AG04450 (cell line): ENCODE data around the gene GALNT9. TPM values are rescaled to one million over a fixed set of nuclear protein-coding genes. Genes with fewer than 3 reads are reported as not detected.

ENCODE experiments used
- CTCF ChIA-PET: fragments of 300-600, 350-600 bp; formaldehyde crosslinking; extraction: SDS; loops from one replicate; lab custom pipeline; 2022; ENCODE audit warnings: antibody characterized with exemption, inconsistent platforms; lab: Charles Lee
- POLR2A ChIA-PET: fragments of 350-600 bp; formaldehyde crosslinking; extraction: SDS; loops from one replicate; lab custom pipeline; 2021; ENCODE audit warnings: antibody characterized with exemption, inconsistent platforms; lab: Yijun Ruan, JAX
- DNase-seq: peaks from one replicate; pipeline ENCODE4 v3.0.0-alpha.2; 2011; ENCODE audit warnings: low read depth, low spot score
- H3K27ac ChIP-seq: one replicate; pipeline ENCODE4 v1.5.1; 2012; ENCODE audit warnings: low read depth, low read length, control low read depth
- H3K27me3 ChIP-seq: one replicate; pipeline ENCODE4 v1.6.0; 2012; ENCODE audit warnings: low read length; ENCODE audit not compliant: control insufficient read depth, insufficient read depth
- H3K4me3 ChIP-seq: 2 replicates; pipeline ENCODE4 v1.5.1; 2011; ENCODE audit warnings: mild to moderate bottlenecking, low read depth, low read length, control low read depth
- H3K9me3 ChIP-seq: 2 replicates; pipeline ENCODE4 v1.5.1; 2012; ENCODE audit warnings: low read length; ENCODE audit not compliant: control insufficient read depth, insufficient read depth
- CTCF ChIP-seq: IDR thresholded peaks from 2 replicates; pipeline ENCODE4 v1.5.1; 2011; ENCODE audit warnings: low read depth, low read length, control low read depth, inconsistent platforms
- polyA plus RNA-seq: library from polyadenylated mRNA; depleted of rRNA; stranded (reverse); fragments of >200 nt; gene quantifications from 2 replicates; pipeline ENCODE4 v1.2.3, GENCODE V29; 2011

GALNT9 gene
- polyA plus RNA-seq, 1 experiment = not detected

GRCh38 chr12:132174015-132174838 is 155.2 kb downstream of the GALNT9 start:
- Histone ChIP-seq H3K27ac (no peak overlapping the region), H3K9me3 (peaks cover 8% of the 10 kb centered on the region; the same call in 1 of the 2 replicates), H3K27me3 (peaks cover 69% of the 10 kb centered on the region), H3K4me3 (no peak overlapping the region)
- no peak for TF ChIP-seq CTCF
- POLR2A ChIA-PET = no interaction called here
- no peak for DNase-seq
- CTCF ChIA-PET = no interaction called here

- TF ChIP-seq CTCF = no peak
- Histone ChIP-seq H3K9me3 (peaks cover 9% of the 10 kb centered on the region; the same call in 1 of the 2 replicates), H3K27me3 (peaks cover 61% of the 10 kb centered on the region), H3K4me3 (no peak overlapping the region), H3K27ac (no peak overlapping the region)
- ChIA-PET POLR2A (no interaction called here), CTCF (no interaction called here)
- no peak for DNase-seq
These were observed 156.0 kb downstream of the GALNT9 start for GRCh38 chr12:132173135-132174014.

- Histone ChIP-seq H3K4me3 (no peak overlapping the region), H3K27ac (no peak overlapping the region), H3K27me3 (peaks cover 59% of the 10 kb centered on the region), H3K9me3 (peaks cover 17% of the 10 kb centered on the region)
- no peak for DNase-seq
- ChIA-PET POLR2A (no interaction called here), CTCF (no interaction called here)
- no peak for TF ChIP-seq CTCF
These were observed 156.8 kb downstream of the GALNT9 start for GRCh38 chr12:132172619-132173018.

GRCh38 chr12:132171968-132172521 is 157.3 kb downstream of the GALNT9 start:
- CTCF ChIA-PET = no interaction called here
- DNase-seq = no peak
- TF ChIP-seq CTCF = no peak
- H3K27ac ChIP-seq = no peak overlapping the region
- peaks cover 22% of the 10 kb centered on the region for H3K9me3 ChIP-seq
- POLR2A ChIA-PET = no interaction called here
- H3K27me3 ChIP-seq = peaks cover 55% of the 10 kb centered on the region
- H3K4me3 ChIP-seq = no peak overlapping the region
